HepG2 (cell line): ENCODE results near the gene RBBP8NL. TPM values are rescaled to one million over a fixed set of nuclear protein-coding genes. Genes with fewer than 3 reads are reported as not detected.

Experiments used
- ATAC-seq: fragments of 200-7000 bp; cut with Tn5 transposase; 3 replicates; pipeline ENCODE4 v1.9.1; 2020; ENCODE audit warnings: mild to moderate bottlenecking, moderate library complexity
- BruUV-seq: library from RNA; stranded (reverse); fragments of 400-500 nt; replicated peaks from 2 replicates; lab custom pipeline; 2021; lab: Mats Ljungman, UMichigan
- CTCF ChIA-PET: fragments of 300-600 bp; formaldehyde crosslinking; extraction: SDS; loops from one replicate; lab custom pipeline; 2021; ENCODE audit warnings: low total read pairs, inconsistent platforms, low intra/inter-chr PET ratio; lab: Yijun Ruan, JAX
- POLR2A ChIA-PET: fragments of 350-600 bp; sonication (Branson Sonifier 250); formaldehyde crosslinking; loops from one replicate; lab custom pipeline; 2020; ENCODE audit warnings: antibody characterized with exemption, inconsistent platforms; lab: Yijun Ruan, JAX
- DNase-seq: peaks from one replicate; pipeline ENCODE4 v3.0.0-alpha.2; 2015; ENCODE audit warnings: low spot score
- FAIRE-seq: peaks from 3 replicates; lab custom pipeline; 2011; peaks lifted over from hg19 to GRCh38; lab: Jason Lieb, UNC
- H2AFZ ChIP-seq: one replicate; pipeline ENCODE4 v1.6.1; 2011; ENCODE audit warnings: low read length, inconsistent platforms
- H3K27ac ChIP-seq: fragments of 300-600 bp; 3 replicates; pipeline ENCODE4 v1.8.0; 2011; ENCODE audit warnings: mixed run types, mild to moderate bottlenecking, mixed read lengths, low read length, inconsistent platforms; ENCODE audit not compliant: insufficient read depth; ENCODE audit errors: extremely low read length
- H3K27me3 ChIP-seq, 2 experiments: fragments of 200-600 bp in 1 of 2; 2 replicates in 1 of 2; 3 replicates in 1 of 2; pipeline versions ENCODE4 v1.6.0 to v1.8.0; 2011; ENCODE audit warnings: low read length in 2 of 2, mild to moderate bottlenecking in 2 of 2, moderate library complexity in 2 of 2, inconsistent platforms in 1 of 2; ENCODE audit not compliant: insufficient read depth in 2 of 2, control insufficient read depth in 1 of 2
- H3K36me3 ChIP-seq, 2 experiments: fragments of 200-600 bp in 1 of 2; replicated peaks in 1 of 2; 2 replicates in 1 of 2; 3 replicates in 1 of 2; pipeline versions ENCODE4 v1.5.1 to v1.8.0; 2011; ENCODE audit warnings: low read length in 2 of 2, inconsistent platforms in 1 of 2; ENCODE audit not compliant: insufficient read depth in 2 of 2, control insufficient read depth in 1 of 2
- H3K4me1 ChIP-seq: 2 replicates; pipeline ENCODE4 v1.5.1; 2012; ENCODE audit warnings: low read length, inconsistent platforms; ENCODE audit not compliant: insufficient read depth
- H3K4me2 ChIP-seq: 2 replicates; pipeline ENCODE4 v1.6.0; 2011; ENCODE audit warnings: low read depth, low read length, inconsistent platforms
- H3K4me3 ChIP-seq, 3 experiments: fragments of 200-600 bp in 1 of 3; sonication (generic), shearing (Covaris generic) in 1 of 3; replicated peaks in 1 of 3; 2 replicates each; pipeline ENCODE4 v1.5.1; 2011 to 2016; ENCODE audit warnings: low read length in 3 of 3, inconsistent platforms in 2 of 3, low read depth in 2 of 3, mild to moderate bottlenecking in 2 of 3, control low read depth in 1 of 3, mixed read lengths in 1 of 3; ENCODE audit not compliant: insufficient read depth in 1 of 3
- H3K79me2 ChIP-seq: one replicate; pipeline ENCODE4 v1.6.1; 2011; ENCODE audit warnings: low read length, inconsistent platforms; ENCODE audit not compliant: insufficient read depth
- H3K9ac ChIP-seq: 2 replicates; pipeline ENCODE4 v1.6.0; 2011; ENCODE audit warnings: mild to moderate bottlenecking, low read depth, low read length, inconsistent platforms; ENCODE audit not compliant: insufficient read depth
- H3K9me3 ChIP-seq: 2 replicates; pipeline ENCODE4 v1.5.1; 2012; ENCODE audit warnings: mild to moderate bottlenecking, low read length
- H4K20me1 ChIP-seq: 2 replicates; pipeline ENCODE4 v1.6.0; 2011; ENCODE audit warnings: inconsistent platforms, mild to moderate bottlenecking, low read length, moderate library complexity; ENCODE audit not compliant: insufficient read depth
- BRF2 ChIP-seq: sonication (generic); formaldehyde crosslinking; IDR thresholded peaks from 2 replicates; pipeline ENCODE4 v1.8.1; 2022; ENCODE audit warnings: mild to moderate bottlenecking, missing genetic modification reagents
- CHCHD3 ChIP-seq: sonication (generic); formaldehyde crosslinking; IDR thresholded peaks from 2 replicates; pipeline ENCODE4 v1.8.0; 2022; ENCODE audit warnings: mild to moderate bottlenecking, missing genetic modification reagents, moderate library complexity
- FOXK1 ChIP-seq: sonication (generic); formaldehyde crosslinking; IDR thresholded peaks from 2 replicates; pipeline ENCODE4 v1.4.0; 2020; ENCODE audit warnings: low read depth, missing genetic modification reagents, borderline replicate concordance
- HCFC1 ChIP-seq: fragments of 150-350 bp; IDR thresholded peaks from 2 replicates; pipeline ENCODE4 v1.6.1; 2014; ENCODE audit warnings: low read depth, low read length
- HNF4A ChIP-seq: sonication (generic); formaldehyde crosslinking; IDR thresholded peaks from 2 replicates; pipeline ENCODE4 v1.4.0; 2020; ENCODE audit warnings: missing genetic modification reagents
- JUND ChIP-seq: sonication (generic); formaldehyde crosslinking; IDR thresholded peaks from 2 replicates; pipeline ENCODE4 v1.8.0; 2022; ENCODE audit warnings: mild to moderate bottlenecking, missing genetic modification reagents
- MEF2D ChIP-seq: sonication (generic); formaldehyde crosslinking; IDR thresholded peaks from 2 replicates; pipeline ENCODE4 v1.5.1; 2020; ENCODE audit warnings: mild to moderate bottlenecking, missing genetic modification reagents
- POLR2AphosphoS5 ChIP-seq: IDR thresholded peaks from 2 replicates; pipeline ENCODE4 v1.6.1; 2012; ENCODE audit warnings: low read depth, low read length
- SALL2 ChIP-seq: sonication (generic); formaldehyde crosslinking; IDR thresholded peaks from 2 replicates; pipeline ENCODE4 v1.8.1; 2023; ENCODE audit warnings: mild to moderate bottlenecking, missing genetic modification reagents, inconsistent platforms
- SP4 ChIP-seq: sonication (generic); formaldehyde crosslinking; IDR thresholded peaks from 2 replicates; pipeline ENCODE4 v1.8.1; 2023; ENCODE audit warnings: mild to moderate bottlenecking, missing genetic modification reagents
- SP5 ChIP-seq: IDR thresholded peaks from 2 replicates; pipeline ENCODE4 v1.6.1; 2016; ENCODE audit warnings: low read depth, borderline replicate concordance
- THAP7 ChIP-seq: sonication (generic); formaldehyde crosslinking; IDR thresholded peaks from 2 replicates; pipeline ENCODE4 v1.8.1; 2023; ENCODE audit warnings: mild to moderate bottlenecking, missing genetic modification reagents
- ZFP36L1 ChIP-seq: sonication (generic); formaldehyde crosslinking; IDR thresholded peaks from 2 replicates; pipeline ENCODE4 v1.8.0; 2022; ENCODE audit warnings: mild to moderate bottlenecking, missing genetic modification reagents, moderate library complexity
- ZFP41 ChIP-seq: sonication (generic); formaldehyde crosslinking; IDR thresholded peaks from 2 replicates; pipeline ENCODE4 v1.4.0; 2020; ENCODE audit warnings: mild to moderate bottlenecking, missing genetic modification reagents, borderline replicate concordance
- ZHX1 ChIP-seq: sonication (generic); formaldehyde crosslinking; IDR thresholded peaks from 2 replicates; pipeline ENCODE4 v1.8.1; 2022; ENCODE audit warnings: low read depth, mild to moderate bottlenecking, missing genetic modification reagents
- ZNF180 ChIP-seq: sonication (generic); formaldehyde crosslinking; IDR thresholded peaks from 2 replicates; pipeline ENCODE4 v1.4.0; 2020; ENCODE audit warnings: low read depth, missing genetic modification reagents, borderline replicate concordance
- ZNF274 ChIP-seq: sonication (generic); formaldehyde crosslinking; IDR thresholded peaks from 2 replicates; pipeline ENCODE4 v1.5.1; 2020; ENCODE audit warnings: mild to moderate bottlenecking, missing genetic modification reagents
- ZNF749 ChIP-seq: sonication (generic); formaldehyde crosslinking; IDR thresholded peaks from 2 replicates; pipeline ENCODE4 v1.8.0; 2022; ENCODE audit warnings: mild to moderate bottlenecking, missing genetic modification reagents, moderate library complexity, borderline replicate concordance
- ZNF891 ChIP-seq: sonication (generic); formaldehyde crosslinking; IDR thresholded peaks from 2 replicates; pipeline ENCODE4 v1.5.0; 2020; ENCODE audit warnings: mild to moderate bottlenecking, missing genetic modification reagents
- ZSCAN9 ChIP-seq: IDR thresholded peaks from 2 replicates; pipeline ENCODE4 v1.6.1; 2016; ENCODE audit warnings: borderline replicate concordance
- WGBS: methylation state at CpG from one replicate; pipeline ENCODE4 v1.1.6; 2017; ENCODE audit warnings: low lambda C conversion rate; 5-methylcytosine and 5-hydroxymethylcytosine counted together
- in situ Hi-C: cut with HindIII; loops from 2 replicates; pipeline ENCODE4 v1.10.0; 2017; ENCODE audit warnings: low pct_unique_long_range_greater_than_20kb; ENCODE audit not compliant: extremely low pct_ligation_motif_present
- intact Hi-C: fragments of 100-400 bp; cut with micrococcal nuclease; formaldehyde crosslinking; loops from one replicate; pipeline ENCODE4 v1.10.0; 2022; ENCODE audit not compliant: unreplicated experiment
- polyA plus RNA-seq, 8 experiments: library from polyadenylated mRNA; depleted of rRNA in 3 of 8; stranded (reverse) in 7 of 8; unstranded in 1 of 8; fragments of >200 nt; fragmentation: Illumina TruSeq in 4 of 8; extraction: Trizol in 4 of 8; gene quantifications; 2 replicates each; pipeline versions ENCODE4 v1.2.1 to v1.2.3, GENCODE V29; 2011 to 2016; ENCODE audit warnings: low read depth in 4 of 8, missing spikeins in 1 of 8, mixed read lengths in 1 of 8; ENCODE audit not compliant: insufficient read depth in 1 of 8
- total RNA-seq, 5 experiments: library from RNA; depleted of rRNA; stranded (reverse); fragments of >200 nt; fragmentation: Illumina TruSeq; extraction: Trizol; gene quantifications; 2 replicates each; pipeline ENCODE4 v1.2.3, GENCODE V29; 2016; ENCODE audit warnings: low read depth in 1 of 5

Gene RBBP8NL
- total and polyA plus RNA-seq, 2 of the 13 experiments (the other 11 are each of a cell fraction or from before 2014, with no cell fraction given) = 0.69 to 0.86 TPM

- intact Hi-C loops (loop anchor here (5.0 kb wide), 2 partner anchors 75 to 205 kb away; no protein-coding TSS in a partner anchor), in situ Hi-C loops (loop anchor here (5.0 kb wide), 1 partner anchor 80 kb away; no protein-coding TSS in a partner anchor)
- no peak overlapping the region for H2AFZ ChIP-seq
- H3K27me3 ChIP-seq = peaks cover 17 to 50% of the 10 kb centered on the region in 2 experiments
- H3K79me2 ChIP-seq = no peaks in the 10 kb centered on the region
- ChIA-PET POLR2A (interaction anchor here (0.6 to 3.2 kb wide), 14 partner anchors 11 to 412 kb away, joined by 3 to 31 read pairs (median 4); partner anchors contain the start of genes LAMA5, MRGBP and RPS21), CTCF (no interaction called here)
- H4K20me1 ChIP-seq = no peaks in the 10 kb centered on the region
- no peaks in the 10 kb centered on the region for H3K36me3 ChIP-seq
- WGBS = 3% methylated on average over 21 of the region's 22 CpGs
- H3K9me3 ChIP-seq = no peaks in the 10 kb centered on the region
- H3K4me2 ChIP-seq = peak overlapping the region; percentile 91
- H3K27ac ChIP-seq = peak overlapping the region; percentile 17
- FAIRE-seq (no peak), ATAC-seq (peak; percentile 46), DNase-seq (peak; percentile 67)
- peak overlapping the region; percentile 35 for H3K9ac ChIP-seq
- TSS peak; percentile 79 for BruUV-seq
- peaks cover 63% of the 10 kb centered on the region for H3K4me1 ChIP-seq
- H3K4me3 ChIP-seq = peak overlapping the region; percentile 13 to 70 (median 46); a peak in 5 of 6 replicates
- 0 out of 2 replicates have a peak, but pooled peaks have one; percentile 19 for TF ChIP-seq ZNF891 (CRISPR knock-in tag)
- TF ChIP-seq CHCHD3 (CRISPR knock-in tag) = peak; percentile 86; the same call in 1 of the 2 replicates
- peak; percentile 74; the same call in 1 of the 2 replicates for TF ChIP-seq ZNF274 (CRISPR knock-in tag)
- no peak for TF ChIP-seq ZFP36L1
- no peak for TF ChIP-seq FOXK1 (CRISPR knock-in tag)
- peak; percentile 47; the same call in 1 of the 2 replicates for TF ChIP-seq SP4
- TF ChIP-seq ZFP41 (CRISPR knock-in tag) = no peak
- TF ChIP-seq ZNF180 = no peak
- peak; percentile 72 for TF ChIP-seq HNF4A (CRISPR knock-in tag)
- TF ChIP-seq ZSCAN9 (CRISPR knock-in tag) = no peak
- no peak for TF ChIP-seq JUND (CRISPR knock-in tag)
- TF ChIP-seq BRF2 (CRISPR knock-in tag) = no peak
- TF ChIP-seq ZNF749 = no peak; the same call in 1 of the 2 replicates
- TF ChIP-seq MEF2D = peak; percentile 64; the same call in 1 of the 2 replicates
- TF ChIP-seq SALL2 (CRISPR knock-in tag) = no peak
- peak; percentile 13; the same call in 1 of the 2 replicates for TF ChIP-seq SP5 (CRISPR knock-in tag)
- peak; percentile 32; the same call in 1 of the 2 replicates for TF ChIP-seq THAP7 (CRISPR knock-in tag)
- TF ChIP-seq HCFC1 = no peak
- no peak for TF ChIP-seq ZHX1
- TF ChIP-seq POLR2AphosphoS5 = 0 out of 2 replicates have a peak, but pooled peaks have one; percentile 27
Measured at GRCh38 chr20:62412194-62413024, 14.9 kb downstream of the RBBP8NL start.
